Fibroblast of skin of right biceps (primary cell): ENCODE results near the gene GAN.

Experiments used
- DNase-seq: peaks from one replicate; pipeline ENCODE4 v3.0.0-alpha.2; 2013

GAN gene

DNA sequence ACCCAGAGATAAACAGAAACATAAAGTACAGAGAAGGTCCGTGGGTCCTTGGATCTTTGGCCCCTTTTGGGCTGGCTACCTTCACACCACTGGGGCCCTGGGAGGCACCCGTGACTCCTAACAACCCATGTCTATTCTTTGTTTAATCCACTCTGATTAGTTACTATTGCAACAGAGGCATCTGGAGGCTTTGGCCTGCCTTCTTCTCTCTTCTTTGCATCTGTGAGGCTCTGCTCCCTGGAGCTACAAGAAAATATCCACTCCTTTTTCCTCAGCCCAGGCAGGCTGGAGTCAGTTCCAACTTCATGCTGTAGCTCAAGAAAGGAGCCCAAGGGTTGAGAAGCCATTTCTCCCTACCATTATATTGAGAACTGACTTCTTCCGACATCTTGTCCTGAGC lies 120.3 kb downstream of the GAN start:
- no peak for DNase-seq

DNA sequence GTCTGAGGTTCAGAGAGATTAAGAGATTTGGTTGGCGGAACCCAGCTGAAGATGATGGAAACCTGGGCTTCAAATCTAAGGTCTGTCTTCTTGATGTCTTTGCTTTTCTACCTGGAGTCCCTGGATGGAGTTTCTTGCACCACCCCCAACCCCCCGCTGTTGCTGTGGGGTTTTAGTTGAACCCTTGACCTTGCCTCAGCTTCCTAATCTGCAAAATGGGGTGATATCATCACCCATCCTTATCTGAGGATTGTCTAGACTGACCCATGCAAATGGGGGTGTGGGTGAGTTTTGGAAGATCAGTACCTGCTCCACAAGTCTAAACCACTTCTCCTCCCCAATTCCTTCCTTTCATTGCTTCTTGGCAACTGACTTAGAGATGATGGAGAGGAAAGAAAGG lies 120.8 kb downstream of the GAN start:
- no peak for DNase-seq

DNA sequence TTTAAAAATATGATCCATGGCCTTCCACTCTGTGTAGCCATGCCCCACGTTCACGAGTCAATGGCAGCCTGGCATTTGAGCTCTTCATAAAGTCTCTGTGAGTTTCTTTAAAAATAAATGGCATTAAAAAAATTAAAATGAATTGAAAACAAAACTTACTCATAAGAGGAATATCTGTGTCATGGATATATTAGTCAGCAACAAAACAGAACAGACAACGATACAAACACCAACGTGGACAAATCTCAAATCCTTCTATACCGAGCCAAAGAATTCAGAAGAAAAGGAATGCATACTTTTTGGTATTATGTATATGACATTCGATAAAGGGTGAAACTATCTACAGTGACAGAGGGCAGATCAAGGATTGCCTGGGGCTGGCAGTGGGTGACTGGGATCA lies 121.6 kb downstream of the GAN start:
- peak; percentile 41 for DNase-seq

DNA sequence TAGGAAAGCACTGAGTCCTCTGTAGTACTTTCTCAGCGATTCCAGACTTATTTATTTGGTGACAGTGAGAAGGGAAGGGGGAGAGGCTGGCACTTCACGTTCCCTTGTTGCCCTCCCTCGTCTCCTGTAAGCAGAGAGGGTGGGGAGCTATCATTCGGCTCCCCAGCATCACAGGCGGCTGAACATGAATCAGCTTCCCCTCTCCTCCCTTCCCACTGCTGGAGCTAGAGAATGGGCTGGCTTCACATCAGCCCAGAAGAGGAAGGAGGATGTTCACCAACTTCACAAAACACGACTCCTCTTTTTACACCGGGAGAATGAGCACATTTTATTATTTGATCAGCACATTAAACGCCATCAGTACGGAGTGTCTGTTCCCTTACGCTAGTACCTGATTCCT lies 123.1 kb downstream of the GAN start:
- no peak for DNase-seq
